H7 (cell line): ENCODE data around the gene EPHA6. TPM values are rescaled to one million over a fixed set of nuclear protein-coding genes. Genes with fewer than 3 reads are reported as not detected.

Experiments used
- DNase-seq: peaks from one replicate; pipeline ENCODE4 v3.0.0; 2012
- H3K27me3 ChIP-seq: 2 replicates; pipeline ENCODE4 v1.6.0; 2011; ENCODE audit warnings: mild to moderate bottlenecking, low read length; ENCODE audit not compliant: control insufficient read depth, insufficient read depth
- H3K36me3 ChIP-seq: replicated peaks from 2 replicates; pipeline ENCODE4 v1.5.1; 2011; ENCODE audit warnings: low read length; ENCODE audit not compliant: control insufficient read depth, insufficient read depth
- H3K4me3 ChIP-seq: 2 replicates; pipeline ENCODE4 v1.5.1; 2011; ENCODE audit warnings: low read depth, mild to moderate bottlenecking, control low read depth, low read length, moderate library complexity; ENCODE audit not compliant: insufficient read depth
- total RNA-seq: library from RNA; depleted of rRNA; stranded (reverse); fragments of >200 nt; shearing (Covaris generic); gene quantifications from 2 replicates; pipeline ENCODE4 v1.2.3, GENCODE V29; 2014

Gene EPHA6
- total RNA-seq, 1 experiment from 2014 or later: 0.66 TPM

GRCh38 chr3:97037294-97037943, 223.0 kb downstream of the EPHA6 start:
- DNase-seq: no peak

GRCh38 chr3:97043411-97043810, 229.0 kb downstream of the EPHA6 start:
- Histone ChIP-seq H3K4me3 (no peak overlapping the region), H3K27me3 (no peaks in the 10 kb centered on the region), H3K36me3 (no peaks in the 10 kb centered on the region)
- no peak for DNase-seq

More at GRCh38 chr3:97037294-97037943, 223.0 kb downstream of the EPHA6 start:
- Histone ChIP-seq H3K27me3 (no peaks in the 10 kb centered on the region), H3K4me3 (no peak overlapping the region), H3K36me3 (no peaks in the 10 kb centered on the region)

GRCh38 chr3:97057365-97057764, 243.0 kb downstream of the EPHA6 start:
- no peaks in the 10 kb centered on the region for H3K27me3 ChIP-seq
- no peak overlapping the region for H3K4me3 ChIP-seq
- H3K36me3 ChIP-seq: no peaks in the 10 kb centered on the region
- DNase-seq: no peak

GRCh38 chr3:97059168-97059567, 244.8 kb downstream of the EPHA6 start:
- DNase-seq: no peak
- H3K27me3 ChIP-seq: no peaks in the 10 kb centered on the region
- H3K36me3 ChIP-seq: no peaks in the 10 kb centered on the region
- H3K4me3 ChIP-seq: no peak overlapping the region

- H3K27me3 ChIP-seq: no peaks in the 10 kb centered on the region
- H3K4me3 ChIP-seq: no peak overlapping the region
- DNase-seq: no peak
- no peaks in the 10 kb centered on the region for H3K36me3 ChIP-seq
Observed at GRCh38 chr3:97066531-97066930, 252.1 kb downstream of the EPHA6 start.

- Histone ChIP-seq H3K36me3 (no peaks in the 10 kb centered on the region), H3K4me3 (no peak overlapping the region), H3K27me3 (no peaks in the 10 kb centered on the region)
- DNase-seq: no peak
Observed at GRCh38 chr3:97070302-97070701, 255.9 kb downstream of the EPHA6 start.

GRCh38 chr3:97074546-97074945, 260.2 kb downstream of the EPHA6 start:
- Histone ChIP-seq H3K27me3 (no peaks in the 10 kb centered on the region), H3K36me3 (no peaks in the 10 kb centered on the region), H3K4me3 (no peak overlapping the region)
- DNase-seq: no peak

GRCh38 chr3:97076673-97077072, 262.3 kb downstream of the EPHA6 start:
- Histone ChIP-seq H3K36me3 (no peaks in the 10 kb centered on the region), H3K27me3 (no peaks in the 10 kb centered on the region), H3K4me3 (no peak overlapping the region)
- DNase-seq: no peak

- no peaks in the 10 kb centered on the region for H3K27me3 ChIP-seq
- no peak for DNase-seq
- no peak overlapping the region for H3K4me3 ChIP-seq
- H3K36me3 ChIP-seq: no peaks in the 10 kb centered on the region
Observed at GRCh38 chr3:97089621-97090020, 275.2 kb downstream of the EPHA6 start.

GRCh38 chr3:97102641-97103040, 288.2 kb downstream of the EPHA6 start:
- no peak for DNase-seq

GRCh38 chr3:97105989-97106651, 291.7 kb downstream of the EPHA6 start:
- H3K4me3 ChIP-seq: no peak overlapping the region
- DNase-seq: no peak
- no peaks in the 10 kb centered on the region for H3K27me3 ChIP-seq
- H3K36me3 ChIP-seq: no peaks in the 10 kb centered on the region

More at GRCh38 chr3:97102641-97103040, 288.2 kb downstream of the EPHA6 start:
- Histone ChIP-seq H3K4me3 (no peak overlapping the region), H3K27me3 (no peaks in the 10 kb centered on the region), H3K36me3 (no peaks in the 10 kb centered on the region)

- no peak overlapping the region for H3K4me3 ChIP-seq
- DNase-seq: no peak
Observed at GRCh38 chr3:97106652-97106989, 292.2 kb downstream of the EPHA6 start.

GRCh38 chr3:97108136-97108535, 293.7 kb downstream of the EPHA6 start:
- no peak for DNase-seq
- Histone ChIP-seq H3K36me3 (no peaks in the 10 kb centered on the region), H3K27me3 (no peaks in the 10 kb centered on the region), H3K4me3 (no peak overlapping the region)

More at GRCh38 chr3:97106652-97106989, 292.2 kb downstream of the EPHA6 start:
- no peaks in the 10 kb centered on the region for H3K36me3 ChIP-seq
- H3K27me3 ChIP-seq: no peaks in the 10 kb centered on the region

GRCh38 chr3:97111244-97111643, 296.9 kb downstream of the EPHA6 start:
- Histone ChIP-seq H3K27me3 (no peaks in the 10 kb centered on the region), H3K36me3 (no peaks in the 10 kb centered on the region), H3K4me3 (no peak overlapping the region)
- no peak for DNase-seq

GRCh38 chr3:97121386-97121785, 307.0 kb downstream of the EPHA6 start:
- no peak for DNase-seq
- Histone ChIP-seq H3K4me3 (no peak overlapping the region), H3K27me3 (no peaks in the 10 kb centered on the region), H3K36me3 (no peaks in the 10 kb centered on the region)
